Measurements from ENCODE around the gene DACH1. TPM values are rescaled to one million over a fixed set of nuclear protein-coding genes. Genes with fewer than 3 reads are reported as not detected.

Gene DACH1
- total RNA-seq, 1 experiment from 2014 or later = 0.31 TPM

DNA sequence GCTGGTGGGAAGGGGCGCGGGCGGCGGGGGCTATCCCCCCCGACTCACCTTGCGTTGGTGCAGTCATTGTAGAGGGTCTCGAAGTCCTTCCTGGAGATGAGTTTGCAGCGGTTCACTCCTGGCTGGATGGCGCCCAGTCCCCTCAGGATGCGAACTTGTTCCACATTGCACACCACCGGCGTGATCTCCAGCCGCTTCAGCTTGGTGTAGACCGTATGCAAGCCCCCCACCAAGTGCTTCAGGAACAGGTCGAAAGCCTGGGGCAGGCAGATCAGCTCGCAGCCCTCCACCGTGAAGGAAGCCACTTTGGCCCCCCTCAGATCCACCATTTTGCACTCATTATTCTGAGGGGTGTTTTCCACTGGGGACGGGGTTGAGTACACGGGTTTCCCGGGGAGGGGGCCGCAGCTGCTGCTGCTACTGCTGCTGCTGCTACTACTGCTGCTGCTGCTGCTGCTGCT, 1.1 kb downstream of the DACH1 start:
- peak overlapping the region; percentile 90 for H3K4me3 Mint-ChIP-seq
- H3K27me3 Mint-ChIP-seq (ENCODE audit: low read depth) = peaks cover 97% of the 10 kb centered on the region
- POLR2A ChIA-PET = no interaction called here
- DNase-seq (ENCODE audit: low spot score) (peak; percentile 21), ATAC-seq (peak; percentile 10)
- no peaks in the 10 kb centered on the region for H3K36me3 Mint-ChIP-seq
- H3K9me3 Mint-ChIP-seq = no peaks in the 10 kb centered on the region
- H3K27ac Mint-ChIP-seq = no peak overlapping the region
- H3K4me1 Mint-ChIP-seq = peaks cover 43% of the 10 kb centered on the region
- 0 out of 2 replicates have a peak, but pooled peaks have one; percentile 28 for TF ChIP-seq FOXK1 (CRISPR knock-in tag; IDR thresholded peaks at IDR 0.05)
- no peak for TF ChIP-seq NR2C2 (CRISPR knock-in tag; IDR thresholded peaks at IDR 0.05)
- TF ChIP-seq ZNF671 (CRISPR knock-in tag; IDR thresholded peaks at IDR 0.05) = no peak
- CTCF ChIA-PET = no interaction called here

DNA sequence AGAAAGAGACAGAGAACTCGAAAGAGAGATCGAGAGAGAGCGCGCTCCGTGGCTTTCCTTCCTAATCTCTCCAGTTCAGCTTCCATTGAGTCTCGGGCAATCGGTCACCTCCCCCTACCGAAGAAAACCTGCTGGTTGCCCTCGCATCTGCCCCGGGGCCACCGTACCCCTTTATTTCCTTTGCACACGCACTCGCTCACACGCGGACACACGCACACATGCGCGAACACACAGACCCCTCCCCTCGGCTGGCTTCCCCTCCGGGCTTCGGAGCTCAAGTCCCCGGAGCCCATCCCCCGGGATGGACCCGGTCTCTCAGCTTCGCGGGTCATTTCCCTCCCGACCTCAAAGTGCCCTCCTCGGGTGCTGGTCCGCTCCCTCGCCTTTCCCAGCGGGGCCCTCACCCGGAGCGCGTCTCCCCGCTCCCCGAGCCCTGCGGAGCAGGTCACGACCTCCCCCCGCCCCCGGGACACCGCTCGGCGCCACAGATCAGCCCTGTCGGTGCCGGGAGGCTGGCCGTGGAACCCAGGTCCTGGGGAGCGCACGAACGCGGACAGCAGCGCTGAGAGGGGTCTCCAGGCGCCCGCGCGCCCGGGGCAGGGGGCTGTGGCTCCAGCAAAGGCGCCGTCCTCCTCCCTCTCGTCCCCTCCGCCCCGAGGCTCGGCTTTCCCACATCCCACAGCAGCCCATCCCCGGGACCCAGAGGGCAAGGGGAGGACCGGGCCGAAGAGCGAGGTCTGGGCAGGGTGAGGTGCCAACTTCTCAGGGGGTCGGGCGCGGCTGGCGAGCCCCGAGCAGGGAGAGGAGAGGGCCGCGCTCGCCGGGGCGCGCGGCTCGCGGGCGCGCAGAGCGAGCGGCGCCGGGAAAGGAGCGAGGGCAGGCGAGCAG, 1.8 kb downstream of the DACH1 start:
- no peaks in the 10 kb centered on the region for H3K36me3 Mint-ChIP-seq
- H3K4me1 Mint-ChIP-seq = peaks cover 39% of the 10 kb centered on the region
- peak overlapping the region; percentile 90 for H3K4me3 Mint-ChIP-seq
- H3K27me3 Mint-ChIP-seq (ENCODE audit: low read depth) = peaks cover 95% of the 10 kb centered on the region
- H3K27ac Mint-ChIP-seq = no peak overlapping the region
- H3K9me3 Mint-ChIP-seq = no peaks in the 10 kb centered on the region
- ATAC-seq (peak; percentile 26), DNase-seq (ENCODE audit: low spot score) (peak; percentile 30)
- ChIA-PET CTCF (interaction anchor here (0.6 to 1.9 kb wide), 5 partner anchors 12 to 114 kb away, joined by 3 to 8 read pairs (median 6); no protein-coding TSS in a partner anchor), POLR2A (no interaction called here)
- TF ChIP-seq RORB (CRISPR knock-in tag; IDR thresholded peaks at IDR 0.05) (no peak), ELF4 (CRISPR knock-in tag; IDR thresholded peaks at IDR 0.05; ENCODE audit: low read depth) (no peak), MYBL2 (CRISPR knock-in tag; IDR thresholded peaks at IDR 0.05) (0 out of 2 replicates have a peak, but pooled peaks have one; percentile 12), TEAD1 (CRISPR knock-in tag; IDR thresholded peaks at IDR 0.05) (no peak), ETV6 (CRISPR knock-in tag; IDR thresholded peaks at IDR 0.05) (no peak), JUN (CRISPR knock-in tag; IDR thresholded peaks at IDR 0.05) (no peak), ZNF671 (CRISPR knock-in tag; IDR thresholded peaks at IDR 0.05) (no peak), FOXK1 (CRISPR knock-in tag; IDR thresholded peaks at IDR 0.05) (no peak), CBFB (CRISPR knock-in tag; IDR thresholded peaks at IDR 0.05; ENCODE audit: low read depth) (no peak), NFE2L1 (CRISPR knock-in tag; IDR thresholded peaks at IDR 0.05) (no peak), ZNF416 (CRISPR knock-in tag; IDR thresholded peaks at IDR 0.05) (no peak), OVOL2 (CRISPR knock-in tag; IDR thresholded peaks at IDR 0.05; ENCODE audit: borderline replicate concordance) (no peak), ZNF138 (CRISPR knock-in tag; conservative IDR thresholded peaks at IDR 0.05) (no peak)
- TF ChIP-seq, protein P1, sequence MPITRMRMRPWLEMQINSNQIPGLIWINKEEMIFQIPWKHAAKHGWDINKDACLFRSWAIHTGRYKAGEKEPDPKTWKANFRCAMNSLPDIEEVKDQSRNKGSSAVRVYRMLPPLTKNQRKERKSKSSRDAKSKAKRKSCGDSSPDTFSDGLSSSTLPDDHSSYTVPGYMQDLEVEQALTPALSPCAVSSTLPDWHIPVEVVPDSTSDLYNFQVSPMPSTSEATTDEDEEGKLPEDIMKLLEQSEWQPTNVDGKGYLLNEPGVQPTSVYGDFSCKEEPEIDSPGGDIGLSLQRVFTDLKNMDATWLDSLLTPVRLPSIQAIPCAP (CRISPR knock-in tag; IDR thresholded peaks at IDR 0.05) = no peak
- TF ChIP-seq, protein P2, sequence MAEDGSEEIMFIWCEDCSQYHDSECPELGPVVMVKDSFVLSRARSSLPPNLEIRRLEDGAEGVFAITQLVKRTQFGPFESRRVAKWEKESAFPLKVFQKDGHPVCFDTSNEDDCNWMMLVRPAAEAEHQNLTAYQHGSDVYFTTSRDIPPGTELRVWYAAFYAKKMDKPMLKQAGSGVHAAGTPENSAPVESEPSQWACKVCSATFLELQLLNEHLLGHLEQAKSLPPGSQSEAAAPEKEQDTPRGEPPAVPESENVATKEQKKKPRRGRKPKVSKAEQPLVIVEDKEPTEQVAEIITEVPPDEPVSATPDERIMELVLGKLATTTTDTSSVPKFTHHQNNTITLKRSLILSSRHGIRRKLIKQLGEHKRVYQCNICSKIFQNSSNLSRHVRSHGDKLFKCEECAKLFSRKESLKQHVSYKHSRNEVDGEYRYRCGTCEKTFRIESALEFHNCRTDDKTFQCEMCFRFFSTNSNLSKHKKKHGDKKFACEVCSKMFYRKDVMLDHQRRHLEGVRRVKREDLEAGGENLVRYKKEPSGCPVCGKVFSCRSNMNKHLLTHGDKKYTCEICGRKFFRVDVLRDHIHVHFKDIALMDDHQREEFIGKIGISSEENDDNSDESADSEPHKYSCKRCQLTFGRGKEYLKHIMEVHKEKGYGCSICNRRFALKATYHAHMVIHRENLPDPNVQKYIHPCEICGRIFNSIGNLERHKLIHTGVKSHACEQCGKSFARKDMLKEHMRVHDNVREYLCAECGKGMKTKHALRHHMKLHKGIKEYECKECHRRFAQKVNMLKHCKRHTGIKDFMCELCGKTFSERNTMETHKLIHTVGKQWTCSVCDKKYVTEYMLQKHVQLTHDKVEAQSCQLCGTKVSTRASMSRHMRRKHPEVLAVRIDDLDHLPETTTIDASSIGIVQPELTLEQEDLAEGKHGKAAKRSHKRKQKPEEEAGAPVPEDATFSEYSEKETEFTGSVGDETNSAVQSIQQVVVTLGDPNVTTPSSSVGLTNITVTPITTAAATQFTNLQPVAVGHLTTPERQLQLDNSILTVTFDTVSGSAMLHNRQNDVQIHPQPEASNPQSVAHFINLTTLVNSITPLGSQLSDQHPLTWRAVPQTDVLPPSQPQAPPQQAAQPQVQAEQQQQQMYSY (CRISPR knock-in tag; IDR thresholded peaks at IDR 0.05) = no peak
- TF ChIP-seq, protein P3, sequence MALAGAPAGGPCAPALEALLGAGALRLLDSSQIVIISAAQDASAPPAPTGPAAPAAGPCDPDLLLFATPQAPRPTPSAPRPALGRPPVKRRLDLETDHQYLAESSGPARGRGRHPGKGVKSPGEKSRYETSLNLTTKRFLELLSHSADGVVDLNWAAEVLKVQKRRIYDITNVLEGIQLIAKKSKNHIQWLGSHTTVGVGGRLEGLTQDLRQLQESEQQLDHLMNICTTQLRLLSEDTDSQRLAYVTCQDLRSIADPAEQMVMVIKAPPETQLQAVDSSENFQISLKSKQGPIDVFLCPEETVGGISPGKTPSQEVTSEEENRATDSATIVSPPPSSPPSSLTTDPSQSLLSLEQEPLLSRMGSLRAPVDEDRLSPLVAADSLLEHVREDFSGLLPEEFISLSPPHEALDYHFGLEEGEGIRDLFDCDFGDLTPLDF (CRISPR knock-in tag; IDR thresholded peaks at IDR 0.05) = no peak
- TF ChIP-seq, protein P4, sequence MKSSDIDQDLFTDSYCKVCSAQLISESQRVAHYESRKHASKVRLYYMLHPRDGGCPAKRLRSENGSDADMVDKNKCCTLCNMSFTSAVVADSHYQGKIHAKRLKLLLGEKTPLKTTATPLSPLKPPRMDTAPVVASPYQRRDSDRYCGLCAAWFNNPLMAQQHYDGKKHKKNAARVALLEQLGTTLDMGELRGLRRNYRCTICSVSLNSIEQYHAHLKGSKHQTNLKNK (CRISPR knock-in tag; IDR thresholded peaks at IDR 0.05) = no peak
- TF ChIP-seq, protein P5, sequence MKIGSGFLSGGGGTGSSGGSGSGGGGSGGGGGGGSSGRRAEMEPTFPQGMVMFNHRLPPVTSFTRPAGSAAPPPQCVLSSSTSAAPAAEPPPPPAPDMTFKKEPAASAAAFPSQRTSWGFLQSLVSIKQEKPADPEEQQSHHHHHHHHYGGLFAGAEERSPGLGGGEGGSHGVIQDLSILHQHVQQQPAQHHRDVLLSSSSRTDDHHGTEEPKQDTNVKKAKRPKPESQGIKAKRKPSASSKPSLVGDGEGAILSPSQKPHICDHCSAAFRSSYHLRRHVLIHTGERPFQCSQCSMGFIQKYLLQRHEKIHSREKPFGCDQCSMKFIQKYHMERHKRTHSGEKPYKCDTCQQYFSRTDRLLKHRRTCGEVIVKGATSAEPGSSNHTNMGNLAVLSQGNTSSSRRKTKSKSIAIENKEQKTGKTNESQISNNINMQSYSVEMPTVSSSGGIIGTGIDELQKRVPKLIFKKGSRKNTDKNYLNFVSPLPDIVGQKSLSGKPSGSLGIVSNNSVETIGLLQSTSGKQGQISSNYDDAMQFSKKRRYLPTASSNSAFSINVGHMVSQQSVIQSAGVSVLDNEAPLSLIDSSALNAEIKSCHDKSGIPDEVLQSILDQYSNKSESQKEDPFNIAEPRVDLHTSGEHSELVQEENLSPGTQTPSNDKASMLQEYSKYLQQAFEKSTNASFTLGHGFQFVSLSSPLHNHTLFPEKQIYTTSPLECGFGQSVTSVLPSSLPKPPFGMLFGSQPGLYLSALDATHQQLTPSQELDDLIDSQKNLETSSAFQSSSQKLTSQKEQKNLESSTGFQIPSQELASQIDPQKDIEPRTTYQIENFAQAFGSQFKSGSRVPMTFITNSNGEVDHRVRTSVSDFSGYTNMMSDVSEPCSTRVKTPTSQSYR (CRISPR knock-in tag; IDR thresholded peaks at IDR 0.05) = no peak
- TF ChIP-seq, protein P6, sequence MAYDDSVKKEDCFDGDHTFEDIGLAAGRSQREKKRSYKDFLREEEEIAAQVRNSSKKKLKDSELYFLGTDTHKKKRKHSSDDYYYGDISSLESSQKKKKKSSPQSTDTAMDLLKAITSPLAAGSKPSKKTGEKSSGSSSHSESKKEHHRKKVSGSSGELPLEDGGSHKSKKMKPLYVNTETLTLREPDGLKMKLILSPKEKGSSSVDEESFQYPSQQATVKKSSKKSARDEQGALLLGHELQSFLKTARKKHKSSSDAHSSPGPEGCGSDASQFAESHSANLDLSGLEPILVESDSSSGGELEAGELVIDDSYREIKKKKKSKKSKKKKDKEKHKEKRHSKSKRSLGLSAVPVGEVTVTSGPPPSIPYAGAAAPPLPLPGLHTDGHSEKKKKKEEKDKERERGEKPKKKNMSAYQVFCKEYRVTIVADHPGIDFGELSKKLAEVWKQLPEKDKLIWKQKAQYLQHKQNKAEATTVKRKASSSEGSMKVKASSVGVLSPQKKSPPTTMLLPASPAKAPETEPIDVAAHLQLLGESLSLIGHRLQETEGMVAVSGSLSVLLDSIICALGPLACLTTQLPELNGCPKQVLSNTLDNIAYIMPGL (CRISPR knock-in tag; IDR thresholded peaks at IDR 0.05) = 0 out of 2 replicates have a peak, but pooled peaks have one; percentile 61
- TF ChIP-seq, protein P7, sequence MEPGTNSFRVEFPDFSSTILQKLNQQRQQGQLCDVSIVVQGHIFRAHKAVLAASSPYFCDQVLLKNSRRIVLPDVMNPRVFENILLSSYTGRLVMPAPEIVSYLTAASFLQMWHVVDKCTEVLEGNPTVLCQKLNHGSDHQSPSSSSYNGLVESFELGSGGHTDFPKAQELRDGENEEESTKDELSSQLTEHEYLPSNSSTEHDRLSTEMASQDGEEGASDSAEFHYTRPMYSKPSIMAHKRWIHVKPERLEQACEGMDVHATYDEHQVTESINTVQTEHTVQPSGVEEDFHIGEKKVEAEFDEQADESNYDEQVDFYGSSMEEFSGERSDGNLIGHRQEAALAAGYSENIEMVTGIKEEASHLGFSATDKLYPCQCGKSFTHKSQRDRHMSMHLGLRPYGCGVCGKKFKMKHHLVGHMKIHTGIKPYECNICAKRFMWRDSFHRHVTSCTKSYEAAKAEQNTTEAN (CRISPR knock-in tag; IDR thresholded peaks at IDR 0.05) = 0 out of 2 replicates have a peak, but pooled peaks have one; percentile 73
